K562 (cell line): ENCODE data around the gene GJC2. TPM values are rescaled to one million over a fixed set of nuclear protein-coding genes. Genes with fewer than 3 reads are reported as not detected.

ENCODE experiments used
- CTCF ChIP-seq, 3 experiments: IDR thresholded peaks in 2 of 3; conservative IDR thresholded peaks in 1 of 3; 2 replicates each; pipeline ENCODE4 v1.5.1; 2011 to 2012; ENCODE audit warnings: low read length in 3 of 3, mild to moderate bottlenecking in 3 of 3, control low read depth in 2 of 3, improper control_type of control experiment in 1 of 3, inconsistent platforms in 1 of 3, low read depth in 1 of 3, mixed read lengths in 1 of 3, moderate library complexity in 1 of 3; ENCODE audit not compliant: insufficient read depth in 2 of 3
- DIDO1 ChIP-seq: fragments of 450-650 bp; IDR thresholded peaks from 2 replicates; pipeline ENCODE4 v1.6.1; 2016; ENCODE audit warnings: low read depth, missing biosample characterization, missing genetic modification characterization
- E4F1 ChIP-seq: fragments of 250-450 bp; sonication (Bioruptor Pico); IDR thresholded peaks from 2 replicates; pipeline ENCODE4 v1.5.0; 2021; ENCODE audit warnings: mild to moderate bottlenecking, borderline replicate concordance
- FOXO4 ChIP-seq: fragments of 450-650 bp; formaldehyde crosslinking; IDR thresholded peaks from 2 replicates; pipeline ENCODE4 v1.4.0; 2020; ENCODE audit warnings: mild to moderate bottlenecking, moderate library complexity
- KAT2B ChIP-seq: IDR thresholded peaks from one replicate; pipeline ENCODE4 v1.6.1; 2012; ENCODE audit warnings: low read depth, mild to moderate bottlenecking, control low read depth, inconsistent platforms, low read length, moderate library complexity
- MAX ChIP-seq: sonication (generic); formaldehyde crosslinking; IDR thresholded peaks from 2 replicates; pipeline ENCODE4 v1.9.0; 2022; ENCODE audit warnings: mild to moderate bottlenecking, missing genetic modification reagents
- RBBP5 ChIP-seq: fragments of 200-600 bp; sonication (generic); IDR thresholded peaks from 2 replicates; pipeline ENCODE4 v1.6.1; 2012; ENCODE audit warnings: borderline replicate concordance, mild to moderate bottlenecking, low read length, control low read depth, inconsistent platforms; ENCODE audit not compliant: insufficient read depth, poor library complexity, severe bottlenecking
- SMARCC2 ChIP-seq: fragments of 450-650 bp; IDR thresholded peaks from 2 replicates; pipeline ENCODE4 v1.6.1; 2017; ENCODE audit warnings: antibody characterized with exemption, moderate library complexity, mild to moderate bottlenecking, low read depth
- TAF9B ChIP-seq: fragments of 450-650 bp; IDR thresholded peaks from 2 replicates; pipeline ENCODE4 v1.6.1; 2018; ENCODE audit warnings: mild to moderate bottlenecking; ENCODE audit not compliant: partially characterized antibody
- ZFP30 ChIP-seq: fragments of 250-450 bp; sonication (Bioruptor Pico); IDR thresholded peaks from 2 replicates; pipeline ENCODE4 v1.8.0; 2022; ENCODE audit warnings: moderate library complexity, mild to moderate bottlenecking, inconsistent platforms, borderline replicate concordance
- ZNF23 ChIP-seq: fragments of 250-450 bp; sonication (Bioruptor Pico); IDR thresholded peaks from 2 replicates; pipeline ENCODE4 v1.4.0; 2020; ENCODE audit warnings: mild to moderate bottlenecking
- ZNF707 ChIP-seq: fragments of 250-450 bp; sonication (Bioruptor Pico); conservative IDR thresholded peaks from 2 replicates; pipeline ENCODE4 v1.8.0; 2022; ENCODE audit warnings: inconsistent platforms, mild to moderate bottlenecking, moderate library complexity
- polyA plus RNA-seq, 8 experiments: library from polyadenylated mRNA; depleted of rRNA in 4 of 8; stranded (reverse) in 5 of 8; unstranded in 3 of 8; fragments of >200 nt; fragmentation: Nextera tagmentation in 2 of 8; fragmentation: Illumina TruSeq in 1 of 8; extraction: Ambion mirVana in 2 of 8; extraction: Trizol in 1 of 8; gene quantifications; 2 replicates each; pipeline versions ENCODE4 v1.2.1 to v1.2.3, GENCODE V29; 2011 to 2014; ENCODE audit warnings: inconsistent platforms in 1 of 8, missing spikeins in 1 of 8
- total RNA-seq, 7 experiments: library from RNA; depleted of rRNA in 6 of 7; stranded (reverse); fragments of >200 nt in 6 of 7; fragmentation: Illumina TruSeq in 2 of 7; extraction: Trizol in 2 of 7; gene quantifications; 2 replicates each; pipeline versions ENCODE4 v1.2.1 to v1.2.3, GENCODE V29; 2011 to 2021; ENCODE audit warnings: low replicate concordance in 1 of 7

Gene GJC2
- total and polyA plus RNA-seq, 9 of the 15 experiments (the other 6 are each of a cell fraction or from before 2014, with no cell fraction given), result 0.03 to 0.62 (median 0.11) TPM; not detected in 2

- peak; percentile 27; the same call in 1 of the 2 replicates for TF ChIP-seq E4F1 (CRISPR knock-in tag)
- TF ChIP-seq MAX, result peak; percentile 94
- TF ChIP-seq FOXO4 (CRISPR knock-in tag), result peak; percentile 41; the same call in 1 of the 2 replicates
- no peak; the same call in 1 of the 2 replicates for TF ChIP-seq SMARCC2
- TF ChIP-seq ZNF707 (CRISPR knock-in tag), result 0 out of 2 replicates have a peak, but pooled peaks have one; percentile 5
- peak; percentile 79 for TF ChIP-seq KAT2B
- peak; percentile 84 to 96 (median 93) for TF ChIP-seq CTCF (IDR thresholded peaks at IDR 0.05 in 2 of 3, conservative IDR thresholded peaks at IDR 0.05 in 1 of 3; ENCODE audit: insufficient read depth in 2 of 3, low read depth in 1 of 3, low read length in 3 of 3)
- no peak for TF ChIP-seq DIDO1 (tag)
- TF ChIP-seq ZNF23 (CRISPR knock-in tag), result no peak
- peak; percentile 95 for TF ChIP-seq RBBP5
- TF ChIP-seq TAF9B, result no peak
- no peak for TF ChIP-seq ZFP30 (CRISPR knock-in tag)
Measured at GRCh38 chr1:228165372-228166169, 15.8 kb downstream of the GJC2 start, which contains the start of gene IBA57 (continued).
